HG03025 (cell line): ENCODE results near the gene PIRT.

ENCODE experiments used
- ATAC-seq: cut with Tn5 transposase; IDR thresholded peaks from one replicate; pipeline ENCODE4 v1.9.1; 2021; ENCODE audit warnings: mild to moderate bottlenecking, moderate library complexity; ENCODE audit not compliant: unreplicated experiment, low FRiP score

The PIRT gene

GRCh38 chr17:10790491-10791401, 47.1 kb downstream of the PIRT start:
- ATAC-seq = no peak

- no peak for ATAC-seq
These were observed 48.1 kb downstream of the PIRT start for GRCh38 chr17:10789694-10790271.

- no peak for ATAC-seq
These were observed 50.4 kb downstream of the PIRT start for GRCh38 chr17:10787306-10788045.

DNA sequence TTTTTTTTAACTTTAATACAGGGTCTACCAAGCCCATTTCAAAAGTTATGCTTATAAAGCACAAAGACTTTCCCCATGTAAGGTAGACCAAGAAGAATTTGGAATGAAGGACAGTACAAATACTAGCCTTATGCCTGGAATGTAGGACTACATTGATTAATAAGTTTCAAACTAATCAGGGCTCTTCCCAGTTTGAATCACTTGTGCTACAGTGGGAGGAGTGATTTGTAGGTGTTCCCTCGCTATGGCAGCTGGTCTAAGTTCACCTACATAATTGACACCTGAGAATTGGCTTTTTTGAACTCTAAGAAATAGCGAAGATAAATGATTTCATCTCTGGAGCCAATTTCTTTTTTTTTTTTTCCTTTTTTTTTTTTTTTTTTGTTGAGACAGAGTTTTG, 52.6 kb downstream of the PIRT start:
- no peak for ATAC-seq

GRCh38 chr17:10779609-10780008, 58.3 kb downstream of the PIRT start:
- no peak for ATAC-seq

GRCh38 chr17:10777890-10778289, 60.0 kb downstream of the PIRT start:
- no peak for ATAC-seq

DNA sequence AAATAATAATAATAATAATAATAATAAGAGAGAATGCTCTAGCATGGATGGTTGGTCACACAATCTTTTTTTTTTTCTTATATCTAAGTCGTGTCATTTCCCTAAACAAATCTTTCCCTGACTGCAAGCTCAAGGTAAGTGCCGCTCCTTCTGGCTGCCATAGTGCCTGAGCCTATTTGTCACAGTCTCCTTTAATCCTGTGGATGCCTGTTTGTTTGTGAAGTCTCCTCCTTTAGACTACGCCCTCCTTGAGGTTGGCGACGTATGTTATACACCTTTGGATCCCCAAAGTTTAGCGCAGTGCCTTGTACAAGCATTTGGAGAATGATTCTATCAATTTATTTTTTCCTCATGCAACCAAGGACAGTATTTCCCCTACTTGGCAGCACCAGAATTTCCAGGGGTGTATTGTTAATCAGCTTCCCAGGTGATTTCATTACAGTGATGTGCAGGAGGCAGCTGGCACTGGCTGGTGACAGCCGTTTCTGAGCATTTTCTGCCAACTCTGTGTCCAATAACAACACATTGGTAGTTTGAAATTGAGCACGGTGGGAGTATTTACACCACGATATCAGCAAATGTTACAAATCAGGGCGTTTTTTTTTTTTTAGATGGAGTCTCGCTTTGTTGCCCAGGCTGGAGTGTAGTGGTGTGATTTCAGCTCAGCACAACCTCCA, 60.6 kb downstream of the PIRT start:
- no peak for ATAC-seq

DNA sequence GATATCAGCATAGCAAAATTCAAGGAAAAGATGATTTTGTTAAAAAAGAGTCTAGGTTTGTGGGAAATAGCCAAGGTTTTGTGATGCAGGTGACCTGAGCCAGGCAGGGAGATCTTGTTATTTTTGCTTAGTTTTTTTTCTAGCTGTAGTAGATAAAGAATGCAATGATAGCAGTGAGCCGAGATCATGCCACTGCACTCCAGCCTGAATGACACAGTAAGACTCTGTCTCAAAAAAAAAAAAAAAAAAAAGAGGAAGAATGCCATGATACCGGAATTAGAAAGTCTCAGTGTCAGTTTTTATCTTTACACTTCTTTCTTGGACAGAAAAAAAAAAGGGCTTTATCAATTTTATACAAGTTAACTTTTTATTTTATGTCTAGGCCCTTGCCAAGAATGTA, 61.5 kb downstream of the PIRT start:
- no peak for ATAC-seq

- ATAC-seq = no peak
These were observed 62.0 kb downstream of the PIRT start for GRCh38 chr17:10775740-10776356.

GRCh38 chr17:10775058-10775457, 62.8 kb downstream of the PIRT start:
- ATAC-seq = no peak

GRCh38 chr17:10773391-10773790, 64.5 kb downstream of the PIRT start:
- ATAC-seq = no peak
